Superior temporal gyrus (tissue), 1 donor: ENCODE data around the gene OSMR.

ENCODE experiments used
- DNase-seq: peaks from one replicate; pipeline ENCODE4 v3.0.0-alpha.2; 2016; ENCODE audit errors: extremely low spot score

Gene OSMR

DNA sequence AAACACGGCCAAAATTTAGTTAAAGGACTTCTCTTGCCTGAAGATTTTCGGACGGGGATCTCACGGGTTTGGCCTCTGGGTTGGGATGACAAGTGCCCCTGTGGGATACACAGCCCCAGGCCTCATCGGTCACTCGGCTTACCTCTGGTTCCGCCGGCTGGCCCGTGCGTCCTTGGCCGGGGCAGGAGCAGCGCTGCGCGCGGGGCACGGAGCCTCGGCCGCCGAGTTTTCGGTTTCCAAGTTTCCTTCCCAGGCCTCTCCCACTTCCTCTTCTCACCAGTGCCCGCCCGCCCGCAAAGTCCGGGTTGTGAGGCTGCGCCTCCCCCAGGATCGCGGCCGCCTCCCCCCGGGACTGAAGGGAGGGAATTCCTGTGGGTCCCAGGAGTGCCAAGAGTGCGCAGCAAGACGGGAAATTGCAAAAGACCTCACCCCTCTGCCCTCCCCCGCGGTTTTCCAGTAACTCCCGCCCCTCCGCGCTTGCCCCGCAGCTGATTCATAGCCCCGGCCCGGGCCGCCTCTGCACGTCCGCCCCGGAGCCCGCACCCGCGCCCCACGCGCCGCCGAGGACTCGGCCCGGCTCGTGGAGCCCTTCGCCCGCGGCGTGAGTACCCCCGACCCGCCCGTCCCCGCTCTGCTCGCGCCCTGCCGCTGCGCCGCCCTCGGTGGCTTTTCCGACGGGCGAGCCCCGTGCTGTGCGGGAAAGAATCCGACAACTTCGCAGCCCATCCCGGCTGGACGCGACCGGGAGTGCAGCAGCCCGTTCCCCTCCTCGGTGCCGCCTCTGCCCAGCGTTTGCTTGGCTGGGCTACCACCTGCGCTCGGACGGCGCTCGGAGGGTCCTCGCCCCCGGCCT lies at the start of gene OSMR:
Gene OSMR, plus strand, starts transcription at position 487 of the 853 bp plus-strand sequence. CDS start 23,033 bp downstream, outside the sequence.
- DNase-seq = no peak

DNA sequence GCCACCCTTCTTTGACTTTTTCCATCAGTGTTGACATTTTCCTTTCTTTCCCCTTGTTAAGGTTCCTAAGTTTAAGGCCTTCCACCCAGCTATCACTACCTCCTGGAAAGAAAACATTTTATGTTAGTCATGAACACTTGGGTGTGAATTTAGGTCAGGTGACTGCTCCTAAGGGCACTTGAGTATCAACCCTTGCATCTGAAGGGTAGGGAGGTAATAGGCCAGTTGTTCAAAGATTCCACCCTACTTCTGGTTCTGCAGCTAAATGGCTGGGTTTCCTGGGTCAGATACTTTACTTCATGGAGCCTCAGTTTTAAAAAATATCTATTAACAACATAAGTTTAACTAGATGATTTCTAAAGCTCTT lies 49.1 kb upstream of the OSMR start:
- no peak for DNase-seq

GRCh38 chr5:38797838-38798237 lies 48.0 kb upstream of the OSMR start:
- no peak for DNase-seq

- no peak for DNase-seq
These were observed 46.0 kb upstream of the OSMR start for GRCh38 chr5:38799556-38800377.

- no peak for DNase-seq
These were observed 45.3 kb upstream of the OSMR start for GRCh38 chr5:38800515-38800914.

GRCh38 chr5:38802125-38802524 lies 43.7 kb upstream of the OSMR start:
- no peak for DNase-seq

DNA sequence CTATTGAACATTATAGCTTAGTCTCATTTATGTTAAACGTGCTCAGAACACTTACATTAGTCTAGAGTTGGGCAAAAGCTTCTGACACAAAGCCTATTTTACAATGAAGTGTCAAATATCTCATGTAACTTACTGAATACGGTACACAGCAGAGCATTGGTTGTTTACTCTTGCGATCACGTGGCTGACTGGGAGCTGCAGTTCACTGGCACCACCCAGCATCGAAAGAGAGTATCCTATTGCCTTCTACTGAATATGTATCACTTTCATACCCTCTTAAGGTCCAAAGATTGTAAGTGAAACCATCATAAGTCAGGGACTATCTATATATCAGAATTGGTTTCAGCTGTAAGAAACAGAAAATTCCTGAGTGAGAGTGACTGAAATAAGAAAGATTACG lies 42.6 kb upstream of the OSMR start:
- no peak for DNase-seq

- DNase-seq = no peak
These were observed 39.0 kb upstream of the OSMR start for GRCh38 chr5:38806775-38807258.

- no peak for DNase-seq
These were observed 38.0 kb upstream of the OSMR start for GRCh38 chr5:38807570-38808483.

- DNase-seq = no peak
These were observed 37.0 kb upstream of the OSMR start for GRCh38 chr5:38808666-38809343.

GRCh38 chr5:38809388-38810359 lies 36.1 kb upstream of the OSMR start:
- peak; percentile 93 for DNase-seq

GRCh38 chr5:38814879-38815278 lies 30.9 kb upstream of the OSMR start:
- DNase-seq = no peak

GRCh38 chr5:38816083-38817030 lies 29.5 kb upstream of the OSMR start:
- DNase-seq = no peak

GRCh38 chr5:38821679-38822078 lies 24.1 kb upstream of the OSMR start:
- DNase-seq = no peak

DNA sequence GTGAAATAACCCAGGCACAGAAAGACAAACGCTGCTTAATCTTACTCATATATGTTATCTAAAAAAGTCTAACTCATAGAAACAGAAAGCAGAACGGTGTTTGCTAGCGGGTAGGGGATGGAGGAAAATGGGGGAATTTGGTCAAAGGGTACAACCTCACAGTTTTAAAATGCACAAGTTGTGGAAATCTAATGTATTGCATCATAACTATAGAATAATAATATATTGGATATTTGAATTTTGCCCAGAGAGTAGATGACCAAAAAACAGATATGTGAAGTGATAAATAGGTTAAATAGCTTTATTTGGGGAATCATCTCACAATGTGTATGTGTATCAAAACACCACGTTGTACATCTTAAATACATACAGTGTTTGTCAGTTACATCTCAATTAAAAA lies 22.3 kb upstream of the OSMR start:
- DNase-seq = no peak

- no peak for DNase-seq
These were observed 21.0 kb upstream of the OSMR start for GRCh38 chr5:38824821-38825220.

- no peak for DNase-seq
These were observed 20.3 kb upstream of the OSMR start for GRCh38 chr5:38825494-38825893.

DNA sequence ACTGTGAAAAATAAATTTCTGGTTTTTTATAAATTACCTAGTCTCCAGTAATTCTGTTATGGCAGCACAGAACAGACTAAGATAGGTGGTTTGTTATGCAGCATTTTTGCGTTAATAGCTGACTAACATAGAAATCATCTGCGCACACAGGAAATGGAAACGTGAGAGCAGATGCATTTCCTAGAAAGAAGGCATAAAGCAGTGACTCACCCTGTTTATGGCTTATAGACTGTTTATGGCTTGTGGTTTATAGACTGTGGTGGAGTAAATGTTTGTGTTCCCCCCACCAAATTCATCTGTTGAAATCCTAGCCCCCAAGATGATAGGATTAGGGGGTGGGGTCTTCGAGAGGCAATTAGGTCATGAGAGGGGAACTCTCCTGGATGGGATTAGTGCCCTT lies 18.3 kb upstream of the OSMR start:
- no peak for DNase-seq
